B cell (primary cell): ENCODE results near the gene ZNF692.

Experiments
- EZH2 ChIP-seq: IDR thresholded peaks from 2 replicates; pipeline ENCODE4 v1.6.1; 2012; ENCODE audit warnings: borderline replicate concordance, low read depth, mild to moderate bottlenecking, moderate library complexity, low read length; ENCODE audit not compliant: insufficient read depth, poor library complexity, severe bottlenecking
- TF ChIP-seq, protein P1 (sequence below): fragments of 200-600 bp; IDR thresholded peaks from one replicate; pipeline ENCODE4 v1.8.0; 2022; ENCODE audit warnings: antibody characterized with exemption, mild to moderate bottlenecking

DNA sequence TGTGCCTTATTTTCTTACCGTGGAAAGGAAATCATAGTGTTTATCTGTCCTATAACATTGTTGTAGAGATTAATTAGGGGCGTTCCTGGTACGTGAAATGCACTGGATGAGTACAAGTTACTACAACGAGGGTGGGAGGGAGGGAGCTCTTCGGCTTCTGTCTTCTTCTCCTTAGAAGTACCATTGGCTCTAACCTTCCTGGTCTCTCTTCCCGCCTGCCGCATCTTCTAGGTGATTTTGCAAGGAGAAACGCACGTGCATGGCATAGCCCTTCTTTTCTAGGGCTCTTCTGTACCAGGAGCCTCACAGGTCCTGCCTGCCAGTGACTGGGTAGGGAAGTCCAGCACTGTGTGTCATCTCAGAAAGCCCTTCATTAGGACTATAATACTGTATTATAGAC lies 50.0 kb downstream of the ZNF692 start:
- TF ChIP-seq, protein P1, sequence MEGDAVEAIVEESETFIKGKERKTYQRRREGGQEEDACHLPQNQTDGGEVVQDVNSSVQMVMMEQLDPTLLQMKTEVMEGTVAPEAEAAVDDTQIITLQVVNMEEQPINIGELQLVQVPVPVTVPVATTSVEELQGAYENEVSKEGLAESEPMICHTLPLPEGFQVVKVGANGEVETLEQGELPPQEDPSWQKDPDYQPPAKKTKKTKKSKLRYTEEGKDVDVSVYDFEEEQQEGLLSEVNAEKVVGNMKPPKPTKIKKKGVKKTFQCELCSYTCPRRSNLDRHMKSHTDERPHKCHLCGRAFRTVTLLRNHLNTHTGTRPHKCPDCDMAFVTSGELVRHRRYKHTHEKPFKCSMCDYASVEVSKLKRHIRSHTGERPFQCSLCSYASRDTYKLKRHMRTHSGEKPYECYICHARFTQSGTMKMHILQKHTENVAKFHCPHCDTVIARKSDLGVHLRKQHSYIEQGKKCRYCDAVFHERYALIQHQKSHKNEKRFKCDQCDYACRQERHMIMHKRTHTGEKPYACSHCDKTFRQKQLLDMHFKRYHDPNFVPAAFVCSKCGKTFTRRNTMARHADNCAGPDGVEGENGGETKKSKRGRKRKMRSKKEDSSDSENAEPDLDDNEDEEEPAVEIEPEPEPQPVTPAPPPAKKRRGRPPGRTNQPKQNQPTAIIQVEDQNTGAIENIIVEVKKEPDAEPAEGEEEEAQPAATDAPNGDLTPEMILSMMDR, result no peak
- no peak for TF ChIP-seq EZH2
